Measurements from ENCODE around the gene CLEC11A.
"Not testable (repeated sequence)": the region's sequence is repeated elsewhere in the genome, so short reads cannot be mapped to it uniquely, and the experiment has no call there.

The CLEC11A gene

GRCh38 chr19:50753879-50754278 lies 30.7 kb downstream of the CLEC11A start:
- DNase-seq (ENCODE audit: extremely low read depth in 1 of 2, low read depth in 1 of 2) = no peak

GRCh38 chr19:50756244-50756643 lies 33.1 kb downstream of the CLEC11A start:
- not testable (repeated sequence) for DNase-seq (ENCODE audit: extremely low read depth in 1 of 2, low read depth in 1 of 2)

GRCh38 chr19:50757624-50758023 lies 34.5 kb downstream of the CLEC11A start:
- not testable (repeated sequence) for DNase-seq (ENCODE audit: extremely low read depth in 1 of 2, low read depth in 1 of 2)

GRCh38 chr19:50759076-50759475 lies 35.9 kb downstream of the CLEC11A start:
- DNase-seq (ENCODE audit: extremely low read depth in 1 of 2, low read depth in 1 of 2) = not testable (repeated sequence)

GRCh38 chr19:50759886-50760285 lies 36.7 kb downstream of the CLEC11A start:
- DNase-seq (ENCODE audit: extremely low read depth in 1 of 2, low read depth in 1 of 2) = no peak

GRCh38 chr19:50761501-50761900 lies 38.3 kb downstream of the CLEC11A start:
- DNase-seq (ENCODE audit: extremely low read depth in 1 of 2, low read depth in 1 of 2) = not testable (repeated sequence)

GRCh38 chr19:50763521-50763920 lies 40.4 kb downstream of the CLEC11A start:
- DNase-seq (ENCODE audit: extremely low read depth in 1 of 2, low read depth in 1 of 2) = not testable (repeated sequence)

GRCh38 chr19:50764409-50764808 lies 41.2 kb downstream of the CLEC11A start:
- DNase-seq (ENCODE audit: extremely low read depth in 1 of 2, low read depth in 1 of 2) = no peak

GRCh38 chr19:50766746-50767145 lies 43.6 kb downstream of the CLEC11A start:
- not testable (repeated sequence) for DNase-seq (ENCODE audit: extremely low read depth in 1 of 2, low read depth in 1 of 2)

GRCh38 chr19:50767263-50767662 lies 44.1 kb downstream of the CLEC11A start:
- DNase-seq (ENCODE audit: extremely low read depth in 1 of 2, low read depth in 1 of 2) = not testable (repeated sequence)

- DNase-seq (ENCODE audit: extremely low read depth in 1 of 2, low read depth in 1 of 2) = no peak
Observed at GRCh38 chr19:50768277-50768676, 45.1 kb downstream of the CLEC11A start.

- not testable (repeated sequence) for DNase-seq (ENCODE audit: extremely low read depth in 1 of 2, low read depth in 1 of 2)
Observed at GRCh38 chr19:50770164-50770563, 47.0 kb downstream of the CLEC11A start, which contains the start of gene GPR32. GPR32 (plus strand) TSS chr19:50770464; CDS start chr19:50770601, 137 bp downstream.

- DNase-seq (ENCODE audit: extremely low read depth in 1 of 2, low read depth in 1 of 2) = no peak
Observed at GRCh38 chr19:50770888-50771287, 47.7 kb downstream of the CLEC11A start.

GRCh38 chr19:50772476-50772875 lies 49.3 kb downstream of the CLEC11A start:
- DNase-seq (ENCODE audit: extremely low read depth in 1 of 2, low read depth in 1 of 2) = no peak

- DNase-seq (ENCODE audit: extremely low read depth in 1 of 2, low read depth in 1 of 2) = not testable (repeated sequence)
Observed at GRCh38 chr19:50772912-50773311, 49.7 kb downstream of the CLEC11A start.

- not testable (repeated sequence) for DNase-seq (ENCODE audit: extremely low read depth in 1 of 2, low read depth in 1 of 2)
Observed at GRCh38 chr19:50773454-50773853, 50.3 kb downstream of the CLEC11A start.

Data from stimulated activated CD8-positive, alpha-beta memory T cell treated with anti-CD3 and anti-CD28 coated beads, Interleukin-7, amount 100 ng/mL, for 48 hours (primary cell).